Measurements from ENCODE around the gene ADTRP.

The ADTRP gene, protein sequence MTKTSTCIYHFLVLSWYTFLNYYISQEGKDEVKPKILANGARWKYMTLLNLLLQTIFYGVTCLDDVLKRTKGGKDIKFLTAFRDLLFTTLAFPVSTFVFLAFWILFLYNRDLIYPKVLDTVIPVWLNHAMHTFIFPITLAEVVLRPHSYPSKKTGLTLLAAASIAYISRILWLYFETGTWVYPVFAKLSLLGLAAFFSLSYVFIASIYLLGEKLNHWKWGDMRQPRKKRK

DNA sequence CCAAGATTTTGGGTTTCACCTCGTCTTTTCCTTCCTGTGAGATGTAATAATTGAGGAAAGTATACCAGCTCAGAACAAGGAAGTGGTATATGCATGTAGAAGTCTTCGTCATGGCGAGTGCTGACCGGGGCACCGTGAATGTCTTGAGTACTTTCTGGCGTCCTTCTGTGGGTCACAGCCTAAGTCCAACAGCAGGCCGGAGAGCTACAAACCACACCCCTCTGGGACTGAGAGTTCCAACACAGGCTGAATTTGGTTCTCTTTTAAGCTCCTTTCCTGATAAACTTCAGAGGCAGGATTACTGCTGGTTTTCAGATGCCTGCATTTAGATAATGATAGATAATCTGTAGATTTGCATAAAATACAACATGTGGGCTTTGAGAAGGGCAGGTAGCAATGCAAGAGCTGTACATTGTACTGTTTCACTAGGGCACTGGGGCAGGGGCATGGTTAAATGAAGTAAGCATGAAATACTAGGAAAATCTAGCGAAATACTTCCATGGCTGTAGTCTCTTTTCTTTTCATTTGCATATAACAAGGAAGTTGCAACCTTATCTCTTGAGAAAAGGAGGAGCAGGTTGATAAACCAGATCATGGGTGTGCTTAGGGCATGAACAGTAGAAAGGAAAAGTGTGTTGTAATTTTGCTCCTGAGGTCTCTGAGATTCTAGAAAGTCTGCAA is at the start of gene ADTRP:
TSS of gene ADTRP (minus strand) at position 156 of the 681 bp plus-strand sequence. CDS start at position 112, 44 bp downstream.
- DNase-seq (ENCODE audit: low spot score): no peak

- DNase-seq (ENCODE audit: low spot score): no peak
Measured at GRCh38 chr6:11826779-11827178, 48.2 kb upstream of the ADTRP start.

GRCh38 chr6:11824986-11825385 is 46.4 kb upstream of the ADTRP start:
- DNase-seq (ENCODE audit: low spot score): no peak

- DNase-seq (ENCODE audit: low spot score): no peak
Measured at GRCh38 chr6:11822346-11822745, 43.7 kb upstream of the ADTRP start.

- DNase-seq (ENCODE audit: low spot score): no peak
Measured at GRCh38 chr6:11821781-11822180, 43.2 kb upstream of the ADTRP start.

- DNase-seq (ENCODE audit: low spot score): no peak
Measured at GRCh38 chr6:11820821-11821220, 42.2 kb upstream of the ADTRP start.

DNA sequence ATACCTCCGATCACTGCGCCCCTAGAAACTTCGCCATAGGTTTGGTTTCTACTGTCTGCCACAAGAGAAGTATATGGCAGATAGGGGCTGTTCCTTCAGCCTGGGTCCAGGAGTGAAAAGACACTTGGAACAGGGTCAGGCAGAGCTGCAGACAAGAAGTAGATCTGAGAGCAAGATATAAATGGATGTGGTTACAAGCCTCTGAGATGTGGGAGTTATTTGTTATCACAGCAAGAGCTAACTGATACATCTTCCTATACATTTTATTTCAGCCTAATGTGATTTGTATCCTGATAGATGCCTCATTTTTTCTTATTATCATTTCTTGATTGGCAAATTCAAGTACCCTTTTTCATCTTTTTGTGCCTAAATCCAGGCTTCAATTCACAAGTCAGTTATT is 40.9 kb upstream of the ADTRP start:
- no peak for DNase-seq (ENCODE audit: low spot score)

GRCh38 chr6:11815231-11815630 is 36.6 kb upstream of the ADTRP start:
- peak; percentile 29 for DNase-seq (ENCODE audit: low spot score)

GRCh38 chr6:11814819-11815218 is 36.2 kb upstream of the ADTRP start:
- DNase-seq (ENCODE audit: low spot score): no peak

GRCh38 chr6:11814106-11814505 is 35.5 kb upstream of the ADTRP start:
- DNase-seq (ENCODE audit: low spot score): no peak

DNA sequence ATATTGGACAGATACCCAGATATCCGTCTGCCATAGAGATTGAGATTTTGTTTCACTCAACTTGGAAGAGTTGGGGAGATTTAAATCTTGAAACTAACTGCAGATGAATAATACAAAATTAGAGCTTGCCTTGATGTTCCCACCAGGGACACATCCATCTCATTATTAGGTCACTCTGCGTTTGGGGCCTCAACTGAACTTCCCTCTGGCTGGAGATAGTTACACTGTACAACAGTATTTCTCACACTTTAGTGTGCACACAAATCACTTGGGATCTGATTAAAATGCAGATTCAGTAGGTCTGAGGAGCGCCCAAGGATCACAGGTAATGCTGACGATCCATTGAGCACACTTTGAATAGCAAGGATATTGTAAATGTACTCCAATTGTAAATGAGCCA is 35.0 kb upstream of the ADTRP start:
- no peak for DNase-seq (ENCODE audit: low spot score)

DNA sequence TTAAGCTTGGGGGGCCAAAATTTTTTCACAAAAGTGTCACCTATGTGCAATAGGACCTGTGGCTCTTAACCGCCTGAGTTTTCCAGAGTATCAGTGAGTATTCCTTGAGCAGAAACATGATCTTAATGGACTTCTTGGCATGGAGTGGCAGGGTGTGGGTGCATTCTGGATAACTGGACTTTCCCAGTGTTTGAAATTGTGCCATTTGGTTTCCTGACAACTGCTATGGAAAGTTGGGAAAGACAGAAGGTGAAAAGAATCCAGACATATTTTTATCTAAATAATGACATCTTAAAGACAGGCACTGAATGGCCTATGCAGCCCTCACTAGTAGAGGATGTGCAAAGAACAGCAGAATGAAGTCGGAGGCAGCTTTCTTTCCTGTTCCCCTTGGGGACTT is 34.3 kb upstream of the ADTRP start:
- no peak for DNase-seq (ENCODE audit: low spot score)

- DNase-seq (ENCODE audit: low spot score): no peak
Measured at GRCh38 chr6:11812439-11812838, 33.8 kb upstream of the ADTRP start.

- no peak for DNase-seq (ENCODE audit: low spot score)
Measured at GRCh38 chr6:11811644-11812264, 33.2 kb upstream of the ADTRP start.

DNA sequence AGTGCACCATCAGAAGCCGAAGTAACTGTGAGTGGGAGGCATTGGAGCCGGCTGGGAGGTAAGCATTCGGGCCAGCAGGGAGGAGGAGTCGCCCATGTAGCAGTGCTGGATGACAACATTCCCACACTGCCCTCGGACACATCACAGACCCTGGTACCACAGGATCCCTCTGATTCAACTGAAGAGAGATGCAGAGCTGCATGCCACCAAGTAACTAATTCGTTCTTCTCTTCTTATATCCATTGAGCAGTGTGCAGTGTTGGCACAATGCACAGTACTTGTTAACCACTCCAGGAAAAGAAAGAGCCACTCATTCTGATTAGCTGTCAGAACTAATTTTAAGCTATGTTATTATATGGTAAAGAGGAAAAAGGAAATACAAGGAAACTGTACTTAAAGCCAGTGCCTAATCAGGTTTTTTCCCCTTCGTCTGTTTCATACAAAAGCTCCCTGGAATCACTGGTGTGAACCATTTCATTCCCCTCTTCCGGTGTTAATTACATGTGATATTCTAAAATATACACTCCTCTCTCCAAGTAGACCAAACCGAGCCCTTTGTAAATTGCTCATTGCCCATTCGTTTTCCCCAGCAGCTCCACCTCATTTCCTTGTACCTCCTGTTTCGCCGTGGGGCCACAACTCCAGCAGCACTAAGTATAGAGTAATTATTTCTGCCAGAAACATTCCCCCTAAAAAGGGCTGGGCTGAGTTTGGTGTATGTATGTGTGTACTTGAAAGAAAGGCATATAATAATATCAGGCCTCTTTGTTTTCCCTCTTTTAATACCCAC is 32.4 kb upstream of the ADTRP start:
- no peak for DNase-seq (ENCODE audit: low spot score)

- DNase-seq (ENCODE audit: low spot score): no peak
Measured at GRCh38 chr6:11810039-11810541, 31.5 kb upstream of the ADTRP start.

- no peak for DNase-seq (ENCODE audit: low spot score)
Measured at GRCh38 chr6:11808054-11808453, 29.5 kb upstream of the ADTRP start.

GRCh38 chr6:11806561-11807317 is 28.1 kb upstream of the ADTRP start:
- no peak for DNase-seq (ENCODE audit: low spot score)

GRCh38 chr6:11805259-11806053 is 26.9 kb upstream of the ADTRP start:
- no peak for DNase-seq (ENCODE audit: low spot score)

DNA sequence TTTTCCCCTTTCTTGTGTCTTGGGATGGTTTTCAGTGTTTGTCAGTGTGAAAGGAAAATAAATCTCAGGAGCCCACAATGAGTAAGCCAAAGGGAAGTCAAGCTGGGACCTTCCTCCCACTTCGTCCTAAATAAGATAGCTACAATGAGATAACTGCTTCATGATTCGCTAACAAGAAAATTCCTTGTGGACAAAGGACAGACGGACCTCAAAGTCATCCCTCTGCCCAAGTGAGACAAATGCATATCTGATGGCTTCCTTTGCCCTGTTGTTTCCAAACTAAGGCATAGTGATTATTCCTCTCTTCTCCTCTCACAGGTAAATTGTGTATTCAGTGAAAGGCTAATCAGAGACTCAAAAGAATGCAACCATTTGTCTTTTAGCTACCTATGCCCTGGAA is 26.1 kb upstream of the ADTRP start:
- no peak for DNase-seq (ENCODE audit: low spot score)

- DNase-seq (ENCODE audit: low spot score): no peak
Measured at GRCh38 chr6:11804135-11804534, 25.5 kb upstream of the ADTRP start.
